Measurements from ENCODE around the gene DOCK4. TPM values are rescaled to one million over a fixed set of nuclear protein-coding genes. Genes with fewer than 3 reads are reported as not detected.

Gene DOCK4
- total RNA-seq, 1 experiment from 2014 or later = 4.9 TPM

GRCh38 chr7:112232212-112232978, 26.2 kb upstream of the DOCK4 start:
- no peak overlapping the region for H2BK120ac ChIP-seq (ENCODE audit: low read depth, low read length, poor library complexity, severe bottlenecking)
- H3K4me3 Mint-ChIP-seq = no peak overlapping the region
- no peak overlapping the region for H2AFZ ChIP-seq (ENCODE audit: low read length)
- no peak overlapping the region for H3K23ac ChIP-seq (ENCODE audit: insufficient read length, low read depth, low read length)
- no CpG with 5 or more reads among the region's 4 CpGs for WGBS (ENCODE audit: extremely low coverage, insufficient read length, low lambda C conversion rate)
- peaks cover 0 to 6% (median 0%) of the 10 kb centered on the region in 3 experiments; a peak in 3 of 7 replicates for H3K36me3 Mint-ChIP-seq (ENCODE audit: insufficient read depth in 1 of 3, low read depth in 3 of 3)
- no peaks in the 10 kb centered on the region for H3K27me3 Mint-ChIP-seq (ENCODE audit: low read depth)
- H2BK15ac ChIP-seq (ENCODE audit: low read depth, low read length) = no peak overlapping the region
- no peak overlapping the region for H3K9ac ChIP-seq (ENCODE audit: extremely low read depth, insufficient read length, low read length)
- no peak overlapping the region for H4K91ac ChIP-seq (ENCODE audit: insufficient read length, low read depth, low read length)
- H3K27ac Mint-ChIP-seq = no peak overlapping the region
- H3K4me2 ChIP-seq (ENCODE audit: insufficient read depth, insufficient read length, low read length) = no peak overlapping the region
- H4K20me1 ChIP-seq (ENCODE audit: control insufficient read depth, insufficient read depth, insufficient read length) = no peaks in the 10 kb centered on the region
- H3K79me1 ChIP-seq (ENCODE audit: insufficient read depth, low read depth, low read length, poor library complexity, severe bottlenecking) = peaks cover 7% of the 10 kb centered on the region
- H4K5ac ChIP-seq (ENCODE audit: insufficient read length, low read depth, low read length) = no peak overlapping the region
- no peaks in the 10 kb centered on the region for H3K27me3 ChIP-seq (ENCODE audit: insufficient read depth, low read length)
- no peak overlapping the region for H3K4ac ChIP-seq (ENCODE audit: low read depth, low read length)
- H3K4me1 Mint-ChIP-seq = peaks cover 0 to 5% of the 10 kb centered on the region in 2 experiments; a peak in 1 of 4 replicates
- H3T11ph ChIP-seq (ENCODE audit: low read length) = no peak overlapping the region
- no peaks in the 10 kb centered on the region for H3K9me3 ChIP-seq (ENCODE audit: control insufficient read depth, low read depth, low read length)
- no peak for DNase-seq
- no peaks in the 10 kb centered on the region for H3K23me2 ChIP-seq (ENCODE audit: insufficient read length, low read depth, low read length, poor library complexity, severe bottlenecking)
- H2BK5ac ChIP-seq (ENCODE audit: insufficient read length, low read length) = no peak overlapping the region
- H3K56ac ChIP-seq (ENCODE audit: insufficient read length, low read depth, low read length) = no peak overlapping the region
- H2BK20ac ChIP-seq (ENCODE audit: low read depth, low read length, poor library complexity, severe bottlenecking) = no peak overlapping the region
- H2AK5ac ChIP-seq (ENCODE audit: insufficient read length, low read length) = no peak overlapping the region
- H3K79me2 ChIP-seq (ENCODE audit: insufficient read depth, low read length) = peaks cover 4% of the 10 kb centered on the region; the same call in 1 of the 2 replicates
- H3K27ac ChIP-seq (ENCODE audit: insufficient read length, low read depth, low read length) = no peak overlapping the region
- H3K18ac ChIP-seq (ENCODE audit: insufficient read length, low read depth, low read length) = no peak overlapping the region
- no peak overlapping the region for H3K14ac ChIP-seq (ENCODE audit: insufficient read depth, low read length)
- peaks cover 0 to 3% of the 10 kb centered on the region in 2 experiments; a peak in 2 of 5 replicates for H3K9me3 Mint-ChIP-seq
- no peaks in the 10 kb centered on the region for H3K4me1 ChIP-seq (ENCODE audit: insufficient read depth, low read length)
- H2BK12ac ChIP-seq (ENCODE audit: insufficient read length, low read depth, low read length) = no peak overlapping the region
- H4K8ac ChIP-seq (replicated peaks; ENCODE audit: insufficient read length, low read depth, low read length) = no peak overlapping the region
- TF ChIP-seq CTCF (conservative IDR thresholded peaks at IDR 0.05) = no peak
